GM12801 (cell line): ENCODE measurements around the gene TOX2.

Experiments used
- TF ChIP-seq, protein P1 (sequence below): IDR thresholded peaks from one replicate; pipeline ENCODE4 v1.5.1; 2011; ENCODE audit warnings: control low read depth; ENCODE audit not compliant: insufficient read length; ENCODE audit errors: extremely low read depth

Gene TOX2

DNA sequence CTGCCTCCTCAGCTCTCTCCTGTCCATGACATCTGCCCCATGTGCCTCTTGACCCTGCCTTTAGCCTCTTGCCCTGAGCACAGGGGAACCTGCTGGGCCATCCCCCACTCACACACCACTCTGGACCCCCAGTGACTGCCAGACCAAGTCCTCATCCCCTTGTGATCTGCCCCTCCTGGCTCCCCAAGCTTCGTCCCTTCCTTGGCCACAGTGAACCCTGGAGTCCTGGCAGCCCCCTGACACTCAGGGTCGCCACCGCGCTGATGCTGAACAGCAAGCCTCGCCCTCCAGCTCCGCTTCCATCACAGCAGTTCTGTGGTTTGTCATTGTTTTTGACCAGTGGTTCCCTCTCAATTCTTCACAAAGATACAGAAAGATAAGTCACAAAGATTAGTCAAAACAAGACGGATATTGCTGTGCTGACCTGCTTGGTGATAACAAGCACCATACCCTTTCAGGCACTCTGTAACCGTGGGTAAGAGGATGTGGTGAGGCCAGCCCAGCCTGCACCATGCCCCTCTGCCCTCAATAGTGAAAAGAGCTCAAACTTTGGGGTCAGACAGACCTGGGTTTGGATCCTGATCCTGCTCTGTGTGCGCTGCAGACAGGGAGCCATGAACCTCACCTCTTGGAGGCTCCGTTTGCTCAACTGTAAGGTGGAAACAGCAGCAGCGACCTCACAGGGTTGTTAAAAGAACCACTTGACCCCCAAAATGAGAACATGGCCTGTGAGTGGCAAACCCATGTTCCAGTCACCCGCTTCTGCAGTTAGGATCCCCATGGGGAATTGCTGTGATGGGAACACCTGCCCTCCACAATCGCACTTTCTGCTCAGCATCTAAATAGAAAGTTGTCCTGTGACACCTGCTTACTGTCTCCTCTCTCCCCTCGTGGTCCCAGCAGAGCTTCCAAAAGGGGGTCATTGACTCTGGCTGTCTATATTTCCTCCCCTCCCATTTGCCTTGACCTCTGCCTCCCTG, 114.5 kb downstream of the TOX2 start:
- TF ChIP-seq, protein P1, sequence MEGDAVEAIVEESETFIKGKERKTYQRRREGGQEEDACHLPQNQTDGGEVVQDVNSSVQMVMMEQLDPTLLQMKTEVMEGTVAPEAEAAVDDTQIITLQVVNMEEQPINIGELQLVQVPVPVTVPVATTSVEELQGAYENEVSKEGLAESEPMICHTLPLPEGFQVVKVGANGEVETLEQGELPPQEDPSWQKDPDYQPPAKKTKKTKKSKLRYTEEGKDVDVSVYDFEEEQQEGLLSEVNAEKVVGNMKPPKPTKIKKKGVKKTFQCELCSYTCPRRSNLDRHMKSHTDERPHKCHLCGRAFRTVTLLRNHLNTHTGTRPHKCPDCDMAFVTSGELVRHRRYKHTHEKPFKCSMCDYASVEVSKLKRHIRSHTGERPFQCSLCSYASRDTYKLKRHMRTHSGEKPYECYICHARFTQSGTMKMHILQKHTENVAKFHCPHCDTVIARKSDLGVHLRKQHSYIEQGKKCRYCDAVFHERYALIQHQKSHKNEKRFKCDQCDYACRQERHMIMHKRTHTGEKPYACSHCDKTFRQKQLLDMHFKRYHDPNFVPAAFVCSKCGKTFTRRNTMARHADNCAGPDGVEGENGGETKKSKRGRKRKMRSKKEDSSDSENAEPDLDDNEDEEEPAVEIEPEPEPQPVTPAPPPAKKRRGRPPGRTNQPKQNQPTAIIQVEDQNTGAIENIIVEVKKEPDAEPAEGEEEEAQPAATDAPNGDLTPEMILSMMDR: no peak

GRCh38 chr20:44029848-44030230, 115.2 kb downstream of the TOX2 start:
- TF ChIP-seq, protein P1: no peak

- TF ChIP-seq, protein P1: no peak
Measured at GRCh38 chr20:44030394-44030793, 115.7 kb downstream of the TOX2 start.

DNA sequence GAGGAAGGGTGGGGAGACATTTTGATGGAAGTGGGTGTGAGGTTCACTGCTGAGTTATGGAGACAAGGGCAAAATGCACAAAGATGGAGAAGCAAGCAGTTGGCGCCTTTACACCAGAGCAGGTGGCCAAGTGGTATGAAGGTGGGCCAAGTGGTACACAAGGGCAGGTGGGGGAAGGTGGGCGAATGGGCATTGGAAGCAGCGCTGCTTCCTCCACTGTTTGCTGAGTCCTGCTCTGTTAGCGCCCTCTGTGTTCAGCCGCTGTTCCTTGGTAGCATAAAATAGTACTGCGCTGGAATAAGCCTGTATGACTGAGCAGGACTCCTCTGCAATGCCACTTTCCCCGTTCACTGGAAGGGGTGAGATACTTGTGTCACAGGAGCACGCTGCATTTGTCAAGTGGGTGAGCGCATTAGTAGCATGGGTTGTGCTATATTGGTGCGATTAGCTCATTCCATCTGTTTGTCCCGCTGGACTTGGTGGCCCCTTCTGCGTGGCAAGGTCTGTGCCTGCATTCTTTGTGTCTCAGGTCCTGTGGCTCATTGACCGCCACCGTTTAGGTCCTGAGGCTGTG, 116.4 kb downstream of the TOX2 start:
- TF ChIP-seq, protein P1: no peak

- TF ChIP-seq, protein P1: no peak
Measured at GRCh38 chr20:44031781-44032582, 117.3 kb downstream of the TOX2 start.

DNA sequence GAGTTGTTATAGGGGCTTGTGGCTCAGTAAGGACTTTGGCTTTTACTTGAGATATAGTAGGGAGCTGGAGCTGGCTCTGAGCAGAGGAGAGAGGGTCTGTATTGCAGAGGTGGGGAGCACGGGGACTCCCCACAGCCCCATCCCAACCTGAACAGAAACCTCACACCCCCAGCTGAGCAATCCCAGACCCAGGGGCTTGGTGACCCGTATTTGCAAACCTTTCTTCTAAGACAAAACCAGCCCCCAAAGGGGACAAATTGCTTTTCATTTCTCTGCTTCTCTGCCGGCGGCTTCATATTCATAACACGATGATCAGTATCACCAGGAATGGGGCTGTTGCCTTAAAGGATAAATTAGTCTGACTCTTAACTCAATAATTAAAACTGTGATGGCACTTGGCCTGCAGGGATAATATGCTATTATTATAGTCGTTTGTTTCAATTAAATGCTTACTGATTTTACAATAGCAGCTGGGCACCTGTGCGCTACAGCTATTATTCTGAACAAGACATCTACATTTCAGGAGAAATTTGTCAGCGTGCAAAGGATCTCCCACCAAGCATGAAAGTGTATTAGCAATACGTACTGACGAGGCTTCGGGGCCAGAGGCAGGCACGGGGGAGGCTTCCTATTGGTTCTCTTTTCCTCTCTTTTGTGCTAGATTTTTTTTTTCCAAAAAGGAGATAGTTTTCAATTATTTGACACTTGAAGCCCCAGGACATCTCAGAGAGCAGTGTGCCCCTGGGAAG, 118.1 kb downstream of the TOX2 start:
- TF ChIP-seq, protein P1: no peak

GRCh38 chr20:44033344-44033743, 118.7 kb downstream of the TOX2 start:
- TF ChIP-seq, protein P1: no peak
